K562 (cell line): ENCODE measurements around the gene MAPT. TPM values are rescaled to one million over a fixed set of nuclear protein-coding genes. Genes with fewer than 3 reads are reported as not detected.

ENCODE experiments used
- ATAC-seq: fragments of 200-7000 bp; cut with Tn5 transposase; 3 replicates; pipeline ENCODE4 v1.9.1; 2020; ENCODE audit warnings: moderate library complexity
- BruUV-seq: library from RNA; stranded (reverse); fragments of 400-500 nt; replicated peaks from 2 replicates; lab custom pipeline; 2021; lab: Mats Ljungman, UMichigan
- CTCF ChIA-PET: fragments of 300-600 bp; formaldehyde crosslinking; extraction: SDS; loops from one replicate; lab custom pipeline; 2021; ENCODE audit warnings: low intra/inter-chr PET ratio; lab: Yijun Ruan, JAX
- POLR2A ChIA-PET: fragments of 300-600, 350-650 bp; sonication (Branson Sonifier 250); formaldehyde crosslinking; extraction: SDS; loops from one replicate; lab custom pipeline; 2021; ENCODE audit warnings: antibody characterized with exemption, inconsistent platforms; lab: Yijun Ruan, JAX
- DNase-seq, 4 experiments: peaks; one replicate each; pipeline versions ENCODE4 v3.0.0 to v3.0.0-alpha.2; 2011 to 2018; ENCODE audit warnings: low spot score in 3 of 4, mixed read lengths in 3 of 4; ENCODE audit errors: extremely low read depth in 1 of 4
- FAIRE-seq: peaks from 2 replicates; lab custom pipeline; 2011; peaks lifted over from hg19 to GRCh38; lab: Jason Lieb, UNC
- H2AFZ ChIP-seq: 2 replicates; pipeline ENCODE4 v1.6.0; 2011; ENCODE audit warnings: low read depth, low read length, control low read depth, inconsistent platforms
- H3K27ac ChIP-seq: fragments of 200-600 bp; 3 replicates; pipeline ENCODE4 v1.8.0; 2011; ENCODE audit warnings: low read depth, mild to moderate bottlenecking, control low read depth, inconsistent platforms, low read length, moderate library complexity, mixed read lengths; ENCODE audit errors: extremely low read depth
- H3K27me3 ChIP-seq, 2 experiments: fragments of 300-600 bp in 1 of 2; 2 replicates in 1 of 2; 3 replicates in 1 of 2; pipeline versions ENCODE4 v1.6.0 to v1.8.0; 2011; ENCODE audit warnings: inconsistent platforms in 2 of 2, low read length in 2 of 2, mild to moderate bottlenecking in 1 of 2, mixed read lengths in 1 of 2, moderate library complexity in 1 of 2; ENCODE audit not compliant: control insufficient read depth in 2 of 2, insufficient read depth in 2 of 2
- H3K36me3 ChIP-seq: fragments of 300-600 bp; 3 replicates; pipeline ENCODE4 v1.8.0; 2011; ENCODE audit warnings: mild to moderate bottlenecking, low read length, inconsistent platforms; ENCODE audit not compliant: control insufficient read depth, insufficient read depth
- H3K4me1 ChIP-seq, 2 experiments: fragments of 200-600 bp in 1 of 2; replicated peaks in 1 of 2; 2 replicates in 1 of 2; 3 replicates in 1 of 2; pipeline versions ENCODE4 v1.5.1 to v1.8.0; 2011; ENCODE audit warnings: inconsistent platforms in 2 of 2, low read length in 2 of 2, mild to moderate bottlenecking in 1 of 2, mixed read lengths in 1 of 2, moderate library complexity in 1 of 2; ENCODE audit not compliant: control insufficient read depth in 2 of 2, insufficient read depth in 2 of 2
- H3K4me2 ChIP-seq: 2 replicates; pipeline ENCODE4 v1.6.1; 2011; ENCODE audit warnings: low read length, control low read depth, inconsistent platforms, mixed read lengths; ENCODE audit not compliant: insufficient read depth
- H3K4me3 ChIP-seq: fragments of 200-600 bp; sonication (generic), shearing (Covaris generic); 2 replicates; pipeline ENCODE4 v1.5.1; 2016; ENCODE audit warnings: control low read depth, inconsistent platforms
- H3K79me2 ChIP-seq: fragments of 200-600 bp; 3 replicates; pipeline ENCODE4 v1.8.0; 2011; ENCODE audit warnings: low read length, inconsistent platforms; ENCODE audit not compliant: control insufficient read depth, insufficient read depth
- H3K9ac ChIP-seq, 2 experiments: 2 replicates each; pipeline versions ENCODE4 v1.6.0 to v1.6.1; 2011; ENCODE audit warnings: low read depth in 2 of 2, low read length in 2 of 2, control low read depth in 1 of 2, inconsistent platforms in 1 of 2, mild to moderate bottlenecking in 1 of 2, mixed read lengths in 1 of 2; ENCODE audit not compliant: insufficient read depth in 1 of 2
- H3K9me1 ChIP-seq: one replicate; pipeline ENCODE4 v1.6.0; 2011; ENCODE audit warnings: inconsistent platforms, mild to moderate bottlenecking, low read length, moderate library complexity; ENCODE audit not compliant: control insufficient read depth, insufficient read depth
- H3K9me3 ChIP-seq: replicated peaks from 2 replicates; pipeline ENCODE4 v1.5.1; 2011; ENCODE audit warnings: low read depth, low read length, inconsistent platforms; ENCODE audit not compliant: control insufficient read depth, insufficient read depth
- H4K20me1 ChIP-seq: replicated peaks from 2 replicates; pipeline ENCODE4 v1.6.1; 2011; ENCODE audit warnings: low read length, inconsistent platforms, mixed read lengths; ENCODE audit not compliant: control insufficient read depth, insufficient read depth
- ATF1 ChIP-seq, 2 experiments: fragments of 450-650 bp in 1 of 2; IDR thresholded peaks; 2 replicates each; pipeline ENCODE4 v1.6.1; 2016; ENCODE audit warnings: missing compliant biosample characterization in 1 of 2, missing genetic modification characterization in 1 of 2
- GMEB1 ChIP-seq: fragments of 250-450 bp; sonication (Bioruptor Pico); IDR thresholded peaks from 2 replicates; pipeline ENCODE4 v1.4.0; 2020; ENCODE audit warnings: mild to moderate bottlenecking
- L3MBTL2 ChIP-seq: fragments of 450-650 bp; IDR thresholded peaks from 2 replicates; pipeline ENCODE4 v1.6.1; 2016; ENCODE audit warnings: mild to moderate bottlenecking, moderate library complexity
- MTF1 ChIP-seq: fragments of 250-450 bp; sonication (Bioruptor Pico); IDR thresholded peaks from 2 replicates; pipeline ENCODE4 v1.9.0; 2021; ENCODE audit warnings: moderate library complexity, mild to moderate bottlenecking, inconsistent platforms, borderline replicate concordance
- RBM17 ChIP-seq: fragments of 200-400 bp; formaldehyde crosslinking; IDR thresholded peaks from 2 replicates; pipeline ENCODE4 v1.6.1; 2017; ENCODE audit warnings: low read depth, mild to moderate bottlenecking, low read length, borderline replicate concordance
- TEAD1 ChIP-seq, 2 experiments: fragments of 450-650 bp in 1 of 2; sonication (generic) in 1 of 2; formaldehyde crosslinking; IDR thresholded peaks; 2 replicates each; pipeline versions ENCODE4 v1.4.0 to v1.8.0; 2020 to 2022; ENCODE audit warnings: mild to moderate bottlenecking in 2 of 2, missing genetic modification reagents in 1 of 2
- ZBTB11 ChIP-seq, 3 experiments: fragments of 200-800 bp in 1 of 3; fragments of 250-450 bp in 1 of 3; fragments of 450-650 bp in 1 of 3; sonication (Bioruptor Pico) in 1 of 3; sonication (Bioruptor generic) in 1 of 3; formaldehyde crosslinking in 1 of 3; IDR thresholded peaks; 2 replicates each; pipeline versions ENCODE4 v1.6.1 to v1.8.0; 2016 to 2022; ENCODE audit warnings: mild to moderate bottlenecking in 2 of 3, missing genetic modification characterization in 2 of 3, missing compliant biosample characterization in 1 of 3, moderate library complexity in 1 of 3
- ZNF586 ChIP-seq: fragments of 450-650 bp; formaldehyde crosslinking; conservative IDR thresholded peaks from 2 replicates; pipeline ENCODE4 v1.4.0; 2020; ENCODE audit warnings: mild to moderate bottlenecking, moderate library complexity
- WGBS: fragments of 100-300 bp; shearing (Covaris generic); methylation state at CpG from one replicate; pipeline ENCODE4 v1.1.6; 2016; ENCODE audit warnings: low coverage, mixed read lengths; ENCODE audit not compliant: insufficient coverage; ENCODE audit errors: missing lambda C conversion rate; 5-methylcytosine and 5-hydroxymethylcytosine counted together
- in situ Hi-C: fragments of 300-500 bp; cut with MboI; formaldehyde crosslinking; loops from 4 replicates; pipeline ENCODE4 v1.15.0; 2018; ENCODE audit warnings: inconsistent platforms, mixed read lengths
- intact Hi-C: fragments of 100-400 bp; cut with micrococcal nuclease; formaldehyde crosslinking; loops from 2 replicates; pipeline ENCODE4 v1.14.2; 2022
- polyA plus RNA-seq, 8 experiments: library from polyadenylated mRNA; depleted of rRNA in 4 of 8; stranded (reverse) in 5 of 8; unstranded in 3 of 8; fragments of >200 nt; fragmentation: Nextera tagmentation in 2 of 8; fragmentation: Illumina TruSeq in 1 of 8; extraction: Ambion mirVana in 2 of 8; extraction: Trizol in 1 of 8; gene quantifications; 2 replicates each; pipeline versions ENCODE4 v1.2.1 to v1.2.3, GENCODE V29; 2011 to 2014; ENCODE audit warnings: inconsistent platforms in 1 of 8, missing spikeins in 1 of 8
- total RNA-seq, 7 experiments: library from RNA; depleted of rRNA in 6 of 7; stranded (reverse); fragments of >200 nt in 6 of 7; fragmentation: Illumina TruSeq in 2 of 7; extraction: Trizol in 2 of 7; gene quantifications; 2 replicates each; pipeline versions ENCODE4 v1.2.1 to v1.2.3, GENCODE V29; 2011 to 2021; ENCODE audit warnings: low replicate concordance in 1 of 7
- TF ChIP-seq, protein P1 (sequence below): fragments of 450-650 bp; IDR thresholded peaks from 2 replicates; pipeline ENCODE4 v1.6.1; 2017; ENCODE audit warnings: antibody characterized with exemption

MAPT gene
- total and polyA plus RNA-seq, 9 of the 15 experiments (the other 6 are each of a cell fraction or from before 2014, with no cell fraction given) = 0.04 to 1.1 (median 0.36) TPM

- FAIRE-seq (no peak), ATAC-seq (no peak; the same call in 2 of the 3 replicates), DNase-seq (no peak)
- H3K27me3 ChIP-seq = peaks cover 8 to 28% of the 10 kb centered on the region in 2 experiments; a peak in 4 of 5 replicates
- no peak overlapping the region for H3K4me2 ChIP-seq
- in situ Hi-C loops = no loop called here
- H3K9ac ChIP-seq = no peak overlapping the region
- POLR2A ChIA-PET = no interaction called here
- H3K9me3 ChIP-seq = no peaks in the 10 kb centered on the region
- WGBS = 37% methylated on average over 10 of the region's 10 CpGs
- no peaks in the 10 kb centered on the region for H3K36me3 ChIP-seq
- no TSS peak for BruUV-seq
- no peak overlapping the region for H3K27ac ChIP-seq
- H2AFZ ChIP-seq = no peak overlapping the region
- H3K4me3 ChIP-seq = no peak overlapping the region
- H3K4me1 ChIP-seq = 0 out of 5 replicates have a peak, but pooled peaks cover 0 to 6% of the 10 kb centered on the region in 2 experiments
- CTCF ChIA-PET = no interaction called here
- intact Hi-C loops = no loop called here
- H3K9me1 ChIP-seq = no peaks in the 10 kb centered on the region
- H4K20me1 ChIP-seq = no peaks in the 10 kb centered on the region; the same call in 1 of the 2 replicates
- no peaks in the 10 kb centered on the region for H3K79me2 ChIP-seq
- TF ChIP-seq MTF1 (CRISPR knock-in tag) (no peak), ZNF586 (no peak), L3MBTL2 (no peak), TEAD1 (CRISPR knock-in tag; IDR thresholded peaks at IDR 0.05) (no peak), GMEB1 (CRISPR knock-in tag) (no peak), RBM17 (no peak), ZBTB11 (CRISPR knock-in tag; IDR thresholded peaks at IDR 0.05) (no peak), ATF1 (CRISPR knock-in tag; IDR thresholded peaks at IDR 0.05) (no peak), ATF1 (tag; IDR thresholded peaks at IDR 0.05) (no peak)
- TF ChIP-seq, protein P1, sequence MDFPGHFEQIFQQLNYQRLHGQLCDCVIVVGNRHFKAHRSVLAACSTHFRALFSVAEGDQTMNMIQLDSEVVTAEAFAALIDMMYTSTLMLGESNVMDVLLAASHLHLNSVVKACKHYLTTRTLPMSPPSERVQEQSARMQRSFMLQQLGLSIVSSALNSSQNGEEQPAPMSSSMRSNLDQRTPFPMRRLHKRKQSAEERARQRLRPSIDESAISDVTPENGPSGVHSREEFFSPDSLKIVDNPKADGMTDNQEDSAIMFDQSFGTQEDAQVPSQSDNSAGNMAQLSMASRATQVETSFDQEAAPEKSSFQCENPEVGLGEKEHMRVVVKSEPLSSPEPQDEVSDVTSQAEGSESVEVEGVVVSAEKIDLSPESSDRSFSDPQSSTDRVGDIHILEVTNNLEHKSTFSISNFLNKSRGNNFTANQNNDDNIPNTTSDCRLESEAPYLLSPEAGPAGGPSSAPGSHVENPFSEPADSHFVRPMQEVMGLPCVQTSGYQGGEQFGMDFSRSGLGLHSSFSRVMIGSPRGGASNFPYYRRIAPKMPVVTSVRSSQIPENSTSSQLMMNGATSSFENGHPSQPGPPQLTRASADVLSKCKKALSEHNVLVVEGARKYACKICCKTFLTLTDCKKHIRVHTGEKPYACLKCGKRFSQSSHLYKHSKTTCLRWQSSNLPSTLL = no peak
Observed at GRCh38 chr17:45924332-45924820, 30.0 kb downstream of the MAPT start.
